ENCODE data around the gene BBX.

DNA sequence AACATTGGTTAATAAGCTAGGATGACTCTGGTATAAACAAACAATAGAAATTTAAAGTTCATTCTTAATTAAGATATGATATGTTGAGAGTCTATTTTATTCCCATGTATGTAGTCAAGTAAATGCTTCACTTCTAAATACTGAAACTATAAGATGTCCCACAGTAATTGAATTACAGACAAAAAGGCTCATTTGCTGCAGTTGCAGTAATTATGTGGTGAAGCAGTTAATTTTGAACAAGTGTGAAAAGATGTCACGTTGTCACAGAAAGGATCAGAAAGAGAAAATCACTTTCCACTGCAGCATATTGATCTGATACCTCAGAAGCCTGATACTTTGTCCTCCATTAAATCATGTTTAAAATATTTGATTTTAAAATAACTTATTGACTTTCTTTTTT is 159.8 kb downstream of the BBX start:
- no peak for TF ChIP-seq E2F5 (CRISPR knock-in tag; IDR thresholded peaks at IDR 0.05)
- TF ChIP-seq, protein P1, sequence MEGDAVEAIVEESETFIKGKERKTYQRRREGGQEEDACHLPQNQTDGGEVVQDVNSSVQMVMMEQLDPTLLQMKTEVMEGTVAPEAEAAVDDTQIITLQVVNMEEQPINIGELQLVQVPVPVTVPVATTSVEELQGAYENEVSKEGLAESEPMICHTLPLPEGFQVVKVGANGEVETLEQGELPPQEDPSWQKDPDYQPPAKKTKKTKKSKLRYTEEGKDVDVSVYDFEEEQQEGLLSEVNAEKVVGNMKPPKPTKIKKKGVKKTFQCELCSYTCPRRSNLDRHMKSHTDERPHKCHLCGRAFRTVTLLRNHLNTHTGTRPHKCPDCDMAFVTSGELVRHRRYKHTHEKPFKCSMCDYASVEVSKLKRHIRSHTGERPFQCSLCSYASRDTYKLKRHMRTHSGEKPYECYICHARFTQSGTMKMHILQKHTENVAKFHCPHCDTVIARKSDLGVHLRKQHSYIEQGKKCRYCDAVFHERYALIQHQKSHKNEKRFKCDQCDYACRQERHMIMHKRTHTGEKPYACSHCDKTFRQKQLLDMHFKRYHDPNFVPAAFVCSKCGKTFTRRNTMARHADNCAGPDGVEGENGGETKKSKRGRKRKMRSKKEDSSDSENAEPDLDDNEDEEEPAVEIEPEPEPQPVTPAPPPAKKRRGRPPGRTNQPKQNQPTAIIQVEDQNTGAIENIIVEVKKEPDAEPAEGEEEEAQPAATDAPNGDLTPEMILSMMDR (IDR thresholded peaks at IDR 0.05) = no peak
- no peak for TF ChIP-seq PREB (CRISPR knock-in tag; IDR thresholded peaks at IDR 0.05; ENCODE audit: borderline replicate concordance)
- TF ChIP-seq ELF4 (CRISPR knock-in tag; IDR thresholded peaks at IDR 0.05; ENCODE audit: low read depth) = no peak
- no peak for TF ChIP-seq ZNF512 (CRISPR knock-in tag; IDR thresholded peaks at IDR 0.05; ENCODE audit: borderline replicate concordance)
- TF ChIP-seq TP53 (CRISPR knock-in tag; IDR thresholded peaks at IDR 0.05) = no peak
- TF ChIP-seq SP1 (CRISPR knock-in tag; conservative IDR thresholded peaks at IDR 0.05) = no peak
- TF ChIP-seq ATF3 (CRISPR knock-in tag; conservative IDR thresholded peaks at IDR 0.05) = no peak

All from WTC11 (cell line).